NCI-H446 treated with DMSO at 0.1 percent for 48 hours (cell line): Measurements from ENCODE around the gene FAM216A.

ENCODE experiments used
- DNase-seq: peaks from one replicate; lab custom pipeline; 2025; lab: John Stamatoyannopoulos, UW

FAM216A gene

DNA sequence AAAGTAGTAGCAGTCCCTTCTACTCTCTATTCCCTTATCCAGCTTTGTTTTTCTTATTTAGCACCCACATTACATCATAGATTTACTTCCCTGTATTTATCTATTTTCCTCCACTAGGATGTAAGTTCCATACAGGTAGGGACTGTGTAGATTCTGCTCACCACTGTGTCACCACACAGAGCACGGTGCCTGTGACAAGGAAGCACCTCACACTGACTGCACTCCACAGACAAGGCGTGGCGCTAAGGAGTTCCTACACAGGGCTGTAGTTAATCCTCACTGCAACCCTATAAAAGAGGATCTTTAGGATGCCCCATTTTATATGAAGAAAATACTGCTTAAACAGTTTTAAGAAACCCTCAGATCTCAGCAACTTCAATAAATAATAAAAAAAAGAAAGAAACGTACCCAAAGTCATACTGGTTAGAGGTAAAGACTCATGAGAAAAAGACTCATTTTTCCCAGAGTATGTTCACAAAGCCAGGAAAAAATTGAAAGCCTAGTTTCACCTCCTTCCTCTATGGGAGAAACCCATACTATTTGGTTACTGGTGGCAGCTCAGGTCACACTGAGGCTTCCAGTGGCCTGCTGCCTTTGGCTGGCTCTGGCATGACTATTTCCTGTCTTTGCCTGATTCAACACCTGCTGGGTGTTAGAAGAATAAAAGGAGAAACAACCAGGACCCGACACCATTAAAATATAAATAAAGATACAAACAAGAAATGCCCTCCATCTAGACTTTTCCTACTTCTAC lies 70.4 kb downstream of the FAM216A start:
- DNase-seq: no peak
